GM13977 (cell line): ENCODE measurements around the gene HOXB4.

ENCODE experiments used
- DNase-seq: peaks from one replicate; pipeline ENCODE4 v3.0.0; 2012; ENCODE audit warnings: low spot score
- in situ Hi-C: fragments of 300-500 bp; cut with MboI; formaldehyde crosslinking; loops from one replicate; pipeline ENCODE4 v1.12.0; 2022; ENCODE audit warnings: low sequenced_read_pairs, low pct_unique_long_range_greater_than_20kb, mixed read lengths, inconsistent platforms; ENCODE audit not compliant: unreplicated experiment
- TF ChIP-seq, protein P1 (sequence below): IDR thresholded peaks from 2 replicates; pipeline ENCODE4 v1.5.1; 2012; ENCODE audit warnings: mild to moderate bottlenecking, control low read depth; ENCODE audit not compliant: insufficient read depth; ENCODE audit errors: extremely low read depth, missing control alignments

HOXB4 gene

DNA sequence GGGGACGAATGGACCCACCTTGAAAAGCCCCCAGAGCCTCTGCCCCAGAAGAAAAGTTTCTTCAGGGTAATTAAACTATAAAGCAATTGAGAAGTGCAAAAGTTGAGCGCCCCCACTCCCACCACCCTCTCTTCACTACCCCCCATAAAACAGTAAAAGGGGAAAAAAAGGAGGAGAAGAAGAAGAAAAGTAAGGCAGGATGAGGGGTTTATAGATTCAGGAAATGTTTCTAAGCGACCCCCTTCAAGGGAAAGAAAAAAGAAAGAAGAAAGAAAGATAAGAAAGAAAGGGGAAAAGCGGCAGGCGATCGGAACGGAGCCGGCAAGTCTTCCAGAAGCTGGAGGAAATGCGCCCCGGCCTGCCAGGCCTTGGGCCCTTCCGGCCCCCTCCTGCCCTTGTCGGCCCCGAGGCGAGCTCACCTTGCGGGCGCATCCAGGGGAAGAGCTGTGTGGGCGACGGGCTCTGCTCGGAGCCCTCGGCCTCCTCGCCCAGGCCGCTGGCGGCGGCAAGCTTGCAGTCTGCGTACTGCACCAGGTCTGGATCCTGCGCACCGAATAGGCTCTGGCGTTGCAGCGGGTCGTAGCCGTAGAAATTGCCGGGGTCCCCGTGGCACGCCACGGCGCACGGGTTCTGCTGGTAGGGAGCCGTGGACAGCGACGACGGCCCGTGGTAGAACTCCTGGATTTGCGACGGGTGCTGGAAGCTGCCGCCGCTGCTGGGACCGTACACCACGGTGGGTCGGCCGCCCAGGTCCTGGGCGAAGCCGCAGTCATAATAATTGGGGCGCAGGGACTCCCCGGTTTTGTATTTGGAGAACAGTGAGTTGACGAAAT, 35.9 kb upstream of the HOXB4 start:
- peak; percentile 56 for DNase-seq
- TF ChIP-seq, protein P1, sequence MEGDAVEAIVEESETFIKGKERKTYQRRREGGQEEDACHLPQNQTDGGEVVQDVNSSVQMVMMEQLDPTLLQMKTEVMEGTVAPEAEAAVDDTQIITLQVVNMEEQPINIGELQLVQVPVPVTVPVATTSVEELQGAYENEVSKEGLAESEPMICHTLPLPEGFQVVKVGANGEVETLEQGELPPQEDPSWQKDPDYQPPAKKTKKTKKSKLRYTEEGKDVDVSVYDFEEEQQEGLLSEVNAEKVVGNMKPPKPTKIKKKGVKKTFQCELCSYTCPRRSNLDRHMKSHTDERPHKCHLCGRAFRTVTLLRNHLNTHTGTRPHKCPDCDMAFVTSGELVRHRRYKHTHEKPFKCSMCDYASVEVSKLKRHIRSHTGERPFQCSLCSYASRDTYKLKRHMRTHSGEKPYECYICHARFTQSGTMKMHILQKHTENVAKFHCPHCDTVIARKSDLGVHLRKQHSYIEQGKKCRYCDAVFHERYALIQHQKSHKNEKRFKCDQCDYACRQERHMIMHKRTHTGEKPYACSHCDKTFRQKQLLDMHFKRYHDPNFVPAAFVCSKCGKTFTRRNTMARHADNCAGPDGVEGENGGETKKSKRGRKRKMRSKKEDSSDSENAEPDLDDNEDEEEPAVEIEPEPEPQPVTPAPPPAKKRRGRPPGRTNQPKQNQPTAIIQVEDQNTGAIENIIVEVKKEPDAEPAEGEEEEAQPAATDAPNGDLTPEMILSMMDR = no peak
- in situ Hi-C loops = loop anchor here (10.0 kb wide), 1 partner anchor 111 kb away; the partner anchor contains the start of genes HOXB13, PRAC1 and PRAC2

DNA sequence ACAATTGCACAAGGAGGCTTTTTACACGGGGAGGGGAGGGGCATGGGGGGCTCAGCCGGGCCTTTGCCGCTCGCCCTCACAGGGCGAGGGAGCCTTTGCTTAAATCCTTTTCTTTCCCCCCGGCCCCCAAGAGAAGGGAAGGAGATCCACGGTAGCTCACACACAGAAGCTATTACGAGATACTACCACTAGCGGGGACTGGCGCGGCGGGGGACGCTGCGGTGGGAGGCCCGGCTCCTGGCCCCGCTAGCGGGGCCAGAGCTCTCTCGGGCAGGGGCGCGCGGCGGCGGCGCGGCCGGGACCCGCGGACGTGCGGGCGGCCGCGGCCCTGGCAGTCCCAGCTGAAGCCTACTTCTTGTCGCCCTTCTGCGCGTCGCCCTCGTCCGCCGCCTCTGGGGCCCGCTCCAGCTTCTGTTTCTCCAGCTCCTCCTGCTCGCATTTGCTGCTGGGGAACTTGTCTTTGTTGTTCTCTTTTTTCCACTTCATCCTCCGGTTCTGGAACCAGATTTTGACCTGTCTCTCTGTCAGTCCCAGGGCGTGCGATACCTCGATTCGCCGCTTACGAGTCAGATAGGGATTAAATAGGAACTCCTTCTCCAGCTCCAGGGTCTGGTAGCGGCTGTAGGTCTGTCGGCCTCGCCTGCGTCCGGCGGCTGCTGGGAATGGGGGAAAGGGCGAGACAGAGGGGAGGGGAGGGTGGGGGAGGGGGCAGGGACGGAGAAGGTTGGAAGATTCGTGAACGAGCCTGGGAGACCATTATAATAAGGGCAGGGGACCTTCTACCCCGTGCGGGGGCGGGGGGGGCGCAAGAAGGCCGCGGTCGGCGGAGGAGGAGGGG, 34.9 kb upstream of the HOXB4 start:
- in situ Hi-C loops = loop anchor here (10.0 kb wide), 1 partner anchor 112 kb away; the partner anchor contains the start of genes HOXB13, PRAC1 and PRAC2
- DNase-seq = peak; percentile 80
- TF ChIP-seq, protein P1 = peak; percentile 18

DNA sequence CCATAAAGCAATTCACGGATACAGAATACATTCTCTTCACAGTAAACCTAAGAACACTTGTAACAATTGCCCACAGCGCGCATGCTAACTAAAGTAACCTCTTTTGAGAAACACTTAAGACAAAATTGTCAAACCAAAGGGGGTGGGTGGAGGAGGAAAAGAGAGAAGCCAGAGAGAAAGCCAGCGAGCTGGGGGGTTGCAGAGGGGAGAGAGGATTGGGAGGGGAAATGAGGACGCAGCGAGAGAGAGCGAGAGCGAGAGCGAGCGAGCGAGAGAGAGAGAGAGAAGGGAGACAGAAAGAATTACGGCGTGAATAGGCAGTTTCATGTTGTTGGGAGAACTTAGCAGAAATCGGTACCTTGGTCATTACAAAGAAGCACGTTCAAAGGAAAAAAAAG, 34.3 kb upstream of the HOXB4 start:
- in situ Hi-C loops = loop anchor here (10.0 kb wide), 1 partner anchor 112 kb away; the partner anchor contains the start of genes HOXB13, PRAC1 and PRAC2
- DNase-seq = no peak
- TF ChIP-seq, protein P1 = no peak

DNA sequence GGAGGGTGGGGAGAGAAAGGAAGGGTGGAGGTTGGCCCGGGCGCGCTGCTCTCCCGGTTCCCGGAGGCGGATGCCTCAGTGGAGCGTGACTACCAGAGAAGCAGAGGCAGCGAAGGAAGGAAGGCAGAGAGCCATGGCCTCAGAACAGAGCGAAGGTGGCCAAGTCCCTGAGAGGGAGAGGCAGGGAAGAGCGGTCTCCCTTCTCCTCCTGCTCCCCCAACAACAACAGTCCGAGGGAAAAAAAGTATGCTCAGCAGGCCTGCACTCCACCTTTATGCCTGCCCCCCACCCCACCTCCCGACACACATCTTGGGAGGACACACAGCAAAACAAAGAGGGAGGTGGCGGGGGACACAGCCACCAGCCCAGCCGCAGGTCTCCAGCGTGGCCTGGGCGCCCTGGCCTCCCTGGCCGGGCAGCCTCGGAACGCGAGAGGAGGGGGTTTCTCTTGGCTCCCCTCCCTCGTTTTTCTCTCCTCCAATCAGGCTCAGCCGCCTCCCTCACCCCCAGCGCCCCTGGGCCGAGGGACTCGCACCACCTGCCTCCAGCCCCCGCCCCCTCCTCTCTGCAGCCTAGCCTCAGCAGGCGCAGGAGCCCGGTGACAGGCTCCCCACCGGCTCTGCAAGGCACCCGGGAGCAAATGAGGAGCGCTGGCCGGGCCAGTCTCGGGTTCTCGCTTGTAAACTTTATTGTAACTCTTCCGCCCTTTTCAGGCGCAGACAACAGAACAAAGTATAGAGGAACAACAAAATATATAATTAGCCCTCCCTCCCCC, 33.7 kb upstream of the HOXB4 start:
- DNase-seq = peak; percentile 56
- in situ Hi-C loops = loop anchor here (10.0 kb wide), 1 partner anchor 113 kb away; the partner anchor contains the start of genes HOXB13, PRAC1 and PRAC2
- TF ChIP-seq, protein P1 = no peak

DNA sequence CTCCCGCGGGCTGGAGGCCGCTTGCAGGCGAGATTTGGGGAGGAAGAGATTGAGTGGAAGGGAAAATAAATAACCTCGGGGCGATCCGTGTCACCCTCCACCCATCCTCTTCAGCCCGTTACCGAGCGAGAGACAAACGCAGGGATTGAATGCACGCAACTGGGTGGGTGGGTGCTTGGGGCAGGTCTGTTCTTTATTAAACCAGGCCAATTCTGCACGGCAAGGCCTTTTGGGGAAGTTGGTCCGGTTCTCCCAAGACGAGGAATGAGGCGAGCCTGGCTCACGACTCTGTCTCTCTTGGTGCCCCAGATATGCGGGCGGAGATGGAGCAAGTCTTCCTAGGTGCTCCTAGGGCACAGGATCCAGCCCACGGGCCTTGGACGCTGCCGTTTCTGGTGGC, 33.1 kb upstream of the HOXB4 start:
- TF ChIP-seq, protein P1 = no peak
- in situ Hi-C loops = loop anchor here (10.0 kb wide), 1 partner anchor 114 kb away; the partner anchor contains the start of genes HOXB13, PRAC1 and PRAC2
- DNase-seq = no peak
